GM13976 (cell line): Measurements from ENCODE around the gene C19orf18.
A peak's percentile ranks its signal among the peaks of the same experiment; 100 is the strongest.

Experiments
- DNase-seq: peaks from one replicate; pipeline ENCODE4 v3.0.0; 2012; ENCODE audit warnings: low spot score
- CTCF ChIP-seq: IDR thresholded peaks from 2 replicates; pipeline ENCODE4 v1.5.1; 2012; ENCODE audit warnings: borderline replicate concordance, mild to moderate bottlenecking; ENCODE audit not compliant: insufficient read depth; ENCODE audit errors: extremely low read depth, missing control alignments, control extremely low read depth
- in situ Hi-C: fragments of 300-500 bp; cut with MboI; formaldehyde crosslinking; loops from one replicate; pipeline ENCODE4 v1.12.0; 2022; ENCODE audit warnings: low sequenced_read_pairs, mixed read lengths, inconsistent platforms; ENCODE audit not compliant: unreplicated experiment

C19orf18 gene

DNA sequence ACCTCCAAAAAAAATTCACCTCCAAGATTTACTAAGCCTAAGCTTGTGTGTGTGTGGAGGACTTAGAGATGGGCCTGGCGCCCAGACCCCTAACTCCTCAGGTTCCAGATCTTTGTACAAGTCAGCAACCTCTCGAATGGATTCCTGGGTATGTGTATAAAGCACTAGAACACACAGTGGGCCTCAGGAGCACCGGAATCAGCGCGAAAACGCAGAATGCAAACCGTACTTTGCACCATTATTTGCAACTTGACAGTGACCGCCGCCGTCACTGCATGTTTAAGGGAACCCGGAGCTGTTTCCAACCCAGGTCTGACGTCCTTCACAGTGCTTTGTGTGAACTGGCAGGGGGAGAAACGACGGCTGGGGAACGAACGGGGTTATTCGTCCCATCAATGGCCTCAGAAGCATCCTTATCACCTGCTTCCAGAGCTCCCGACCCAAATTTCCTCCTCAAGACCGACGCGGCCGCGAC, 27.6 kb upstream of the C19orf18 start:
- peak; percentile 51 for DNase-seq
- no peak for TF ChIP-seq CTCF
- in situ Hi-C loops: no loop called here

GRCh38 chr19:58000677-58001076, 26.3 kb upstream of the C19orf18 start:
- DNase-seq: no peak
- in situ Hi-C loops: no loop called here
- TF ChIP-seq CTCF: no peak

- no peak for DNase-seq
- in situ Hi-C loops: no loop called here
- no peak for TF ChIP-seq CTCF
Observed at GRCh38 chr19:57992841-57993240, 18.5 kb upstream of the C19orf18 start.

DNA sequence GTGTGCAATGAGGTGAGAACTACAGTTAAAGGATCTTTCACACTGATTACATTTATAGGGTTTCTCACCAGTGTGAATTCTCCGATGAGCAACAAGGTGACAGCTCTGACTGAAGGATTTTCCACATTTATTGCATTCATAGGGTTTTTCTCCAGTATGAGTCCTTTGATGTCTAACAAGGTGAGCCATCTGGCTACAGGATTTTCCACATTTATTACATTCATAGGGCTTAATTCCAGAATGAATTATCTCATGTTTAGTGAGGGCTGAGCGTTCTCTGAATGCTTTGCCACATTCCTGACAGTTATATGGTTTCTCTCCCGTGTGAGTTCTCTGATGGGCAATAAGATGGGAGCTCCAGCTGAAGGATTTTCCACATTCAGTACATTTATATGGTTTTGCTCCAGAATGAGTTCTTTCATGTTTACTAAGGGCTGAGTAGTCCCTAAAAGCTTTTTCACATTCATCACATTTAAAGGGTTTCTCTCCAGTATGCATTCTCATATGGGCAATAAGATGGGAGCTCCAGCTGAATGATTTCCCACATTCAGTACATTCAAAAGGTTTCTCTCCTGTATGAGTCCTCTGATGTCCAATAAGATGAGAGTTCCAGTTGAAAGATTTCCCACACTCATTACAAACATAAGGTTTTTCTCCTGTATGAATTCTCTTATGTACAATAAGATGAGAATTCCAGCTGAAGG, 4.4 kb upstream of the C19orf18 start:
- in situ Hi-C loops: no loop called here
- no peak for TF ChIP-seq CTCF
- DNase-seq: no peak

- in situ Hi-C loops: no loop called here
- no peak for DNase-seq
- no peak for TF ChIP-seq CTCF
Observed at GRCh38 chr19:57964761-57965160, 9.6 kb downstream of the C19orf18 start.

DNA sequence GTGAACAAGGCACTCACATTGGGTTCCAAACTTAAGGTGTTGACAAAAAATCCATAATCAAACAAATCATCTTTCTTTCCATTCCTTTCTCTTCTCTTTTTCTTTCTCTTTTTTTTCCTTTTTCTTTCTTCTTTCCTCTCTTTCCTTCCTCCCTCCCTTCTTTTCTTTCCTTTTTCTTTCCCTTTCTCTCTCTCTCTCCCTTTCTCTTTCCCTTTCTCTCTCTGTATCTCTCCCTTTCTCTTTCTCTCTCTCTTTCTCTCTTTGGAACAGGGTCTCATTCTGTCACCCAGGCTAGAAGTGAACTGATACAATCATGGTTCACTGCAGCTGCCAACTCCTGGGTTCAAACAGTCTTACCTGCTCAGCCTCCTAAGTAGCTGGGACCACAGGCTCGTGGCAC, 12.5 kb downstream of the C19orf18 start:
- no peak for TF ChIP-seq CTCF
- in situ Hi-C loops: no loop called here
- no peak for DNase-seq
